IPS-NIHi7 (cell line): ENCODE results near the gene GTF3C5.
"Not testable (repeated sequence)": the region's sequence is repeated elsewhere in the genome, so short reads cannot be mapped to it uniquely, and the experiment has no call there.

Experiments used
- DNase-seq: peaks from one replicate; pipeline ENCODE4 v3.0.0; 2012; ENCODE audit warnings: mixed read lengths; ENCODE audit errors: extremely low spot score

GTF3C5 gene

GRCh38 chr9:133028221-133028620, 2.6 kb upstream of the GTF3C5 start:
- no peak for DNase-seq

GRCh38 chr9:133029994-133030316, 842 bp upstream of the GTF3C5 start:
- peak; percentile 31 for DNase-seq

GRCh38 chr9:133031130-133031422, 279 bp downstream of the GTF3C5 start:
- DNase-seq: no peak

- no peak for DNase-seq
Observed at GRCh38 chr9:133031496-133031911, 707 bp downstream of the GTF3C5 start.

- no peak for DNase-seq
Observed at GRCh38 chr9:133032171-133032570, 1.4 kb downstream of the GTF3C5 start.

GRCh38 chr9:133035669-133036068, 4.9 kb downstream of the GTF3C5 start:
- no peak for DNase-seq

- DNase-seq: no peak
Observed at GRCh38 chr9:133037775-133038515, 7.1 kb downstream of the GTF3C5 start.

GRCh38 chr9:133040892-133041479, 10.2 kb downstream of the GTF3C5 start:
- not testable (repeated sequence) for DNase-seq

- no peak for DNase-seq
Observed at GRCh38 chr9:133041958-133042357, 11.2 kb downstream of the GTF3C5 start.

- no peak for DNase-seq
Observed at GRCh38 chr9:133042676-133043075, 11.9 kb downstream of the GTF3C5 start.

- DNase-seq: no peak
Observed at GRCh38 chr9:133043449-133044035, 12.7 kb downstream of the GTF3C5 start.

GRCh38 chr9:133044125-133044524, 13.3 kb downstream of the GTF3C5 start:
- no peak for DNase-seq

GRCh38 chr9:133044661-133045060, 13.9 kb downstream of the GTF3C5 start:
- no peak for DNase-seq

GRCh38 chr9:133045132-133045531, 14.3 kb downstream of the GTF3C5 start:
- no peak for DNase-seq

GRCh38 chr9:133046196-133046899, 15.6 kb downstream of the GTF3C5 start:
- no peak for DNase-seq

- no peak for DNase-seq
Observed at GRCh38 chr9:133046900-133047295, 16.1 kb downstream of the GTF3C5 start.

- peak; percentile 63 for DNase-seq
Observed at GRCh38 chr9:133048595-133048994, 17.8 kb downstream of the GTF3C5 start.

GRCh38 chr9:133049043-133049442, 18.2 kb downstream of the GTF3C5 start:
- DNase-seq: no peak

GRCh38 chr9:133050142-133050541, 19.3 kb downstream of the GTF3C5 start:
- DNase-seq: no peak

GRCh38 chr9:133050781-133051180, 20.0 kb downstream of the GTF3C5 start:
- DNase-seq: no peak

- no peak for DNase-seq
Observed at GRCh38 chr9:133051281-133051900, 20.6 kb downstream of the GTF3C5 start.

GRCh38 chr9:133051966-133052539, 21.3 kb downstream of the GTF3C5 start:
- DNase-seq: no peak
